Gastroesophageal sphincter (tissue), 4 donors: ENCODE results near the gene S100A12. TPM values are rescaled to one million over a fixed set of nuclear protein-coding genes. Genes with fewer than 3 reads are reported as not detected.

ENCODE experiments used
- ATAC-seq: fragments of 150-250 bp; one replicate; pipeline ENCODE4 v1.9.1; 2016; ENCODE audit warnings: mild to moderate bottlenecking, moderate library complexity
- H3K27ac ChIP-seq, 4 donors: fragments of 200-600 bp; sonication (generic) in 3 of 4; 1 replicate in 3 of 4; 2 replicates in 1 of 4; pipeline ENCODE4 v1.5.1; 2016 to 2019
- H3K27me3 ChIP-seq: fragments of 200-600 bp; sonication (generic); one replicate; pipeline ENCODE4 v1.5.1; 2019
- H3K36me3 ChIP-seq, 2 donors: fragments of 200-600 bp; sonication (generic); one replicate each; pipeline ENCODE4 v1.5.1; 2019; ENCODE audit warnings: control low read depth in 1 of 2
- H3K4me1 ChIP-seq, 3 donors: fragments of 200-600 bp; sonication (generic); 1 replicate in 2 of 3; 2 replicates in 1 of 3; pipeline ENCODE4 v1.5.1; 2016 to 2019; ENCODE audit warnings: control low read depth in 2 of 3
- H3K4me3 ChIP-seq, 2 donors: fragments of 200-600 bp; sonication (generic); one replicate each; pipeline ENCODE4 v1.5.1; 2019; ENCODE audit warnings: mild to moderate bottlenecking in 1 of 2, moderate library complexity in 1 of 2
- H3K9me3 ChIP-seq, 3 donors: fragments of 200-600 bp; sonication (generic); one replicate each; pipeline ENCODE4 v1.5.1; 2017 to 2019; ENCODE audit warnings: control low read depth in 2 of 3
- CTCF ChIP-seq, 4 experiments: fragments of 200-600 bp in 2 of 4; fragments of 450-650 bp in 2 of 4; sonication (generic) in 1 of 4; IDR thresholded peaks; one replicate each; pipeline ENCODE4 v1.5.1; 2017 to 2019; ENCODE audit warnings: antibody characterized with exemption in 4 of 4, mild to moderate bottlenecking in 2 of 4, moderate library complexity in 2 of 4
- EP300 ChIP-seq: sonication (generic); formaldehyde crosslinking; IDR thresholded peaks from one replicate; pipeline ENCODE4 v1.6.1; 2017; ENCODE audit warnings: antibody characterized with exemption, mild to moderate bottlenecking
- POLR2A ChIP-seq, 2 donors: fragments of 450-650 bp; IDR thresholded peaks; one replicate each; pipeline ENCODE4 v1.6.1; 2017; ENCODE audit warnings: antibody characterized with exemption in 2 of 2, mild to moderate bottlenecking in 2 of 2, moderate library complexity in 1 of 2
- POLR2AphosphoS5 ChIP-seq: sonication (generic); formaldehyde crosslinking; IDR thresholded peaks from one replicate; pipeline ENCODE4 v1.6.1; 2017; ENCODE audit warnings: antibody characterized with exemption
- WGBS, 2 donors: methylation state at CpG; one replicate each; pipeline ENCODE4 v1.1.5; 2018; ENCODE audit warnings: low coverage in 1 of 2; 5-methylcytosine and 5-hydroxymethylcytosine counted together
- total RNA-seq, 4 donors: library from RNA; depleted of rRNA; stranded (reverse); fragments of >200 nt; gene quantifications; one replicate each; pipeline ENCODE4 v1.1.0, GENCODE V29; 2016

S100A12 gene
- total RNA-seq, 4 donors from 2014 or later: 1.4 to 21.1 (median 12.6) TPM; not detected in 1

GRCh38 chr1:153392258-153392657 is 16.8 kb upstream of the S100A12 start:
- TF ChIP-seq POLR2AphosphoS5 (no peak), CTCF (IDR thresholded peaks at IDR 0.05) (no peak), EP300 (no peak), POLR2A (IDR thresholded peaks at IDR 0.05) (no peak)
- 30 to 46% methylated on average over 3 of the region's 3 CpGs for WGBS, 2 donors

GRCh38 chr1:153390938-153391710 is 15.7 kb upstream of the S100A12 start, which contains the start of gene S100A8:
Gene S100A8 (minus strand): TSS chr1:153391073. CDS start chr1:153390535, 538 bp downstream.
- Histone ChIP-seq H3K36me3 (no peaks in the 10 kb centered on the region), H3K9me3 (no peaks in the 10 kb centered on the region), H3K4me3 (no peak within 1 kb of the TSS), H3K4me1 (no peaks in the 10 kb centered on the region), H3K27ac (no peak within 1 kb of the TSS), H3K27me3 (peaks cover 25% of the 10 kb centered on the region)
- 77 to 88% methylated on average over 2 to 3 of the region's 7 CpGs for WGBS, 2 donors
- TF ChIP-seq CTCF (IDR thresholded peaks at IDR 0.05): no peak
- TF ChIP-seq POLR2AphosphoS5: no peak
- no peak for TF ChIP-seq EP300
- no peak for TF ChIP-seq POLR2A (IDR thresholded peaks at IDR 0.05)
- no peak for ATAC-seq

More at GRCh38 chr1:153392258-153392657, 16.8 kb upstream of the S100A12 start:
- Histone ChIP-seq H3K27me3 (peaks cover 27% of the 10 kb centered on the region), H3K27ac (no peak overlapping the region), H3K9me3 (no peaks in the 10 kb centered on the region), H3K4me3 (no peak overlapping the region), H3K36me3 (no peaks in the 10 kb centered on the region), H3K4me1 (no peaks in the 10 kb centered on the region)
- no peak for ATAC-seq

- H3K9me3 ChIP-seq: no peaks in the 10 kb centered on the region
- ATAC-seq: no peak
- no peaks in the 10 kb centered on the region for H3K36me3 ChIP-seq
- no peak overlapping the region for H3K4me3 ChIP-seq
- no peaks in the 10 kb centered on the region for H3K4me1 ChIP-seq
- 64 to 100% methylated on average over 2 of the region's 17 CpGs for WGBS, 2 donors
- TF ChIP-seq POLR2A (IDR thresholded peaks at IDR 0.05) (no peak), CTCF (IDR thresholded peaks at IDR 0.05) (no peak), EP300 (no peak), POLR2AphosphoS5 (no peak)
- H3K27me3 ChIP-seq: peaks cover 21% of the 10 kb centered on the region
- no peak overlapping the region for H3K27ac ChIP-seq
These were observed 14.8 kb upstream of the S100A12 start for GRCh38 chr1:153389973-153390879.

GRCh38 chr1:153389401-153389800 is 14.0 kb upstream of the S100A12 start:
- no peaks in the 10 kb centered on the region for H3K9me3 ChIP-seq
- 50 to 83% methylated on average over 1 of the region's 1 CpG for WGBS, 2 donors
- H3K4me1 ChIP-seq: no peaks in the 10 kb centered on the region
- no peak for ATAC-seq
- H3K27me3 ChIP-seq: peaks cover 21% of the 10 kb centered on the region
- no peak overlapping the region for H3K4me3 ChIP-seq
- no peaks in the 10 kb centered on the region for H3K36me3 ChIP-seq
- H3K27ac ChIP-seq: no peak overlapping the region
- TF ChIP-seq CTCF (IDR thresholded peaks at IDR 0.05): no peak
- TF ChIP-seq POLR2AphosphoS5: no peak
- TF ChIP-seq POLR2A (IDR thresholded peaks at IDR 0.05): no peak
- TF ChIP-seq EP300: no peak
